ENCODE measurements around the gene PRKD2. TPM values are rescaled to one million over a fixed set of nuclear protein-coding genes. Genes with fewer than 3 reads are reported as not detected.
"Not testable (repeated sequence)": the region's sequence is repeated elsewhere in the genome, so short reads cannot be mapped to it uniquely, and the experiment has no call there.

Gene PRKD2
- total RNA-seq, 1 experiment from 2014 or later = 45.4 TPM

DNA sequence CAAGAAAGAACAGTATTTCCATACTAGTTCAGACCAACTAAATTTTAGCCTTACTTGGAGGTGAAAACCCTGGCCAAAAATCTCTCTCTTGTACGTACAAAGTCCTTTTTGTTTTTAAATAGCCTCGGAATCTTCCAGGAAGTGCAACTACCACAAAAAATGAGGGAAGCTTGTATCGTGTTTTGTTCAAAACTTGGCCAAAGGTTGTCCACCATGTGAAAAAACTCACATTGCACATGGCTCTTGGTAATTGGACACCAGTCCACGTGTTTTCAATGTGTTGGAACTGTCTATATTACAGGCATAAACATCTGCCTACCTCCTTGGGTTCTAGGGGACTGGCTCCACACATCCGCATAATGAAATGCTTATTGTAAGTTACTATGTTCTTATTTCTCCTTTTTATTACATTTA, 44.5 kb upstream of the PRKD2 start:
- no TSS peak for BruUV-seq (replicated peaks)
- ChIA-PET CTCF (interaction anchor here (0.6 kb wide), 1 partner anchor 64 kb away, joined by 5 read pairs; no protein-coding TSS in a partner anchor), POLR2A (no interaction called here)
- no peak for DNase-seq
- no peaks in the 10 kb centered on the region for H3K9me3 Mint-ChIP-seq (ENCODE audit: unreplicated experiment)
- Histone ChIP-seq H3K27me3 (replicated peaks; ENCODE audit: control insufficient read depth, insufficient read depth, low read length) (no peaks in the 10 kb centered on the region), H3K4me3 (ENCODE audit: low read depth, low read length) (no peak overlapping the region), H3K9me3 (no peaks in the 10 kb centered on the region), H3K4me1 (no peaks in the 10 kb centered on the region), H3K36me3 (ENCODE audit: control insufficient read depth, insufficient read depth, low read length) (peaks cover 1% of the 10 kb centered on the region)
- H3K4me1 Mint-ChIP-seq (ENCODE audit: low read depth, unreplicated experiment) = no peaks in the 10 kb centered on the region
- H3K27me3 Mint-ChIP-seq (ENCODE audit: insufficient read depth, unreplicated experiment) = no peaks in the 10 kb centered on the region
- TF ChIP-seq, protein P1, sequence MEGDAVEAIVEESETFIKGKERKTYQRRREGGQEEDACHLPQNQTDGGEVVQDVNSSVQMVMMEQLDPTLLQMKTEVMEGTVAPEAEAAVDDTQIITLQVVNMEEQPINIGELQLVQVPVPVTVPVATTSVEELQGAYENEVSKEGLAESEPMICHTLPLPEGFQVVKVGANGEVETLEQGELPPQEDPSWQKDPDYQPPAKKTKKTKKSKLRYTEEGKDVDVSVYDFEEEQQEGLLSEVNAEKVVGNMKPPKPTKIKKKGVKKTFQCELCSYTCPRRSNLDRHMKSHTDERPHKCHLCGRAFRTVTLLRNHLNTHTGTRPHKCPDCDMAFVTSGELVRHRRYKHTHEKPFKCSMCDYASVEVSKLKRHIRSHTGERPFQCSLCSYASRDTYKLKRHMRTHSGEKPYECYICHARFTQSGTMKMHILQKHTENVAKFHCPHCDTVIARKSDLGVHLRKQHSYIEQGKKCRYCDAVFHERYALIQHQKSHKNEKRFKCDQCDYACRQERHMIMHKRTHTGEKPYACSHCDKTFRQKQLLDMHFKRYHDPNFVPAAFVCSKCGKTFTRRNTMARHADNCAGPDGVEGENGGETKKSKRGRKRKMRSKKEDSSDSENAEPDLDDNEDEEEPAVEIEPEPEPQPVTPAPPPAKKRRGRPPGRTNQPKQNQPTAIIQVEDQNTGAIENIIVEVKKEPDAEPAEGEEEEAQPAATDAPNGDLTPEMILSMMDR (IDR thresholded peaks at IDR 0.05; ENCODE audit: insufficient read depth in 1 of 2, low read depth in 1 of 2, low read length in 1 of 2, severe bottlenecking in 1 of 2, unreplicated experiment in 1 of 2) = no peak
- intact Hi-C loops (cut with micrococcal nuclease; ENCODE audit: unreplicated experiment) = no loop called here
- H3K36me3 Mint-ChIP-seq (ENCODE audit: insufficient read depth, unreplicated experiment) = peaks cover 5% of the 10 kb centered on the region
- no peak overlapping the region for H3K27ac Mint-ChIP-seq (ENCODE audit: unreplicated experiment)
- no peak overlapping the region for H3K4me3 Mint-ChIP-seq (ENCODE audit: unreplicated experiment)

DNA sequence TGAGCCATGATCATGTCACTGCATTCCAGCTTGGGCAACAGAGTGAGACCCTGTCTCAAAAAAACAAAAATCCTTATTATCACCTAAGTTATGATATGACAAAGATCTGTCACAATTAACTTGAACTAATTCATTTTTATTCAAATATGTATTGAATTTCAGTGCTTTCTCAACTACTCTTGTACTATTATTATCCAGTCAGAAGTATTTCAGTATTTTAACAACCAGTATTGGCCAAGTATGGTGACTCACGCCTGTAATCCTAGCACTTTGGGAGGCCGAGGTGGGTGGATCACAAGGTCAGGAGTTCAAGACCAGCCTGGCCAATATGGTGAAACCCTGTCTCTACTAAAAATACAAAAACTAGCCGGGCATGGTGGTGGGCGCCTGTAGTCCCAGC, 44.0 kb upstream of the PRKD2 start:
- H3K4me1 ChIP-seq; CTCF ChIA-PET; H3K4me3 ChIP-seq (ENCODE audit: low read depth, low read length); H3K36me3 Mint-ChIP-seq (ENCODE audit: insufficient read depth, unreplicated experiment); POLR2A ChIA-PET; H3K27ac Mint-ChIP-seq (ENCODE audit: unreplicated experiment); intact Hi-C loops (cut with micrococcal nuclease; ENCODE audit: unreplicated experiment); H3K27me3 ChIP-seq (replicated peaks; ENCODE audit: control insufficient read depth, insufficient read depth, low read length); H3K4me3 Mint-ChIP-seq (ENCODE audit: unreplicated experiment); H3K9me3 ChIP-seq; DNase-seq; H3K27me3 Mint-ChIP-seq (ENCODE audit: insufficient read depth, unreplicated experiment); H3K4me1 Mint-ChIP-seq (ENCODE audit: low read depth, unreplicated experiment); H3K9me3 Mint-ChIP-seq (ENCODE audit: unreplicated experiment); BruUV-seq (replicated peaks); H3K36me3 ChIP-seq (ENCODE audit: control insufficient read depth, insufficient read depth, low read length): not testable (repeated sequence)

DNA sequence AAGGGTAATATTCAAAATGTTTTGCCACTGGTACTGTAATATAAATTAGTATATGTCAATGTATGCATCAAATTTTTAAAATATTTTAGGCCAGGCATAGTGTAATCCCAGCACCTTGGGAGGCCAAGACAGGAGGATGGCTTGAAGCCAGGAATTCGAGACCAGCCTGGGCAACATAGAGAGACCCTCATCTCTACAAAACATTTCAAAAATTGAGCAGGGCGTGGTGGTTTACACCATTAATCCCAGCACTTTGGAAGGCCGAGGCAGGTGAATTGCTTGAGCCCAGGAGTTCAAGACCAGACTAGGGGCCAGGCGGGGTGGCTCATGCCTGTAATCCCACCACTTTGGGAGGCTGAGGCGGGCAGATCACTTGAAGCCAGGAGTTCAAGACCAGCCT, 43.4 kb upstream of the PRKD2 start:
- intact Hi-C loops (cut with micrococcal nuclease; ENCODE audit: unreplicated experiment) = no loop called here
- POLR2A ChIA-PET = no interaction called here
- H3K27me3 Mint-ChIP-seq (ENCODE audit: insufficient read depth, unreplicated experiment) = no peaks in the 10 kb centered on the region
- Histone ChIP-seq H3K4me3 (ENCODE audit: low read depth, low read length) (no peak overlapping the region), H3K36me3 (ENCODE audit: control insufficient read depth, insufficient read depth, low read length) (peaks cover 1% of the 10 kb centered on the region), H3K27me3 (replicated peaks; ENCODE audit: control insufficient read depth, insufficient read depth, low read length) (no peaks in the 10 kb centered on the region), H3K9me3 (no peaks in the 10 kb centered on the region), H3K4me1 (no peaks in the 10 kb centered on the region)
- H3K27ac Mint-ChIP-seq (ENCODE audit: unreplicated experiment) = no peak overlapping the region
- H3K9me3 Mint-ChIP-seq (ENCODE audit: unreplicated experiment) = no peaks in the 10 kb centered on the region
- TF ChIP-seq, protein P1 (IDR thresholded peaks at IDR 0.05; ENCODE audit: insufficient read depth in 1 of 2, low read depth in 1 of 2, low read length in 1 of 2, severe bottlenecking in 1 of 2, unreplicated experiment in 1 of 2) = no peak
- no TSS peak for BruUV-seq (replicated peaks)
- H3K36me3 Mint-ChIP-seq (ENCODE audit: insufficient read depth, unreplicated experiment) = peaks cover 6% of the 10 kb centered on the region
- H3K4me1 Mint-ChIP-seq (ENCODE audit: low read depth, unreplicated experiment) = no peaks in the 10 kb centered on the region
- DNase-seq = no peak
- CTCF ChIA-PET = no interaction called here
- no peak overlapping the region for H3K4me3 Mint-ChIP-seq (ENCODE audit: unreplicated experiment)

DNA sequence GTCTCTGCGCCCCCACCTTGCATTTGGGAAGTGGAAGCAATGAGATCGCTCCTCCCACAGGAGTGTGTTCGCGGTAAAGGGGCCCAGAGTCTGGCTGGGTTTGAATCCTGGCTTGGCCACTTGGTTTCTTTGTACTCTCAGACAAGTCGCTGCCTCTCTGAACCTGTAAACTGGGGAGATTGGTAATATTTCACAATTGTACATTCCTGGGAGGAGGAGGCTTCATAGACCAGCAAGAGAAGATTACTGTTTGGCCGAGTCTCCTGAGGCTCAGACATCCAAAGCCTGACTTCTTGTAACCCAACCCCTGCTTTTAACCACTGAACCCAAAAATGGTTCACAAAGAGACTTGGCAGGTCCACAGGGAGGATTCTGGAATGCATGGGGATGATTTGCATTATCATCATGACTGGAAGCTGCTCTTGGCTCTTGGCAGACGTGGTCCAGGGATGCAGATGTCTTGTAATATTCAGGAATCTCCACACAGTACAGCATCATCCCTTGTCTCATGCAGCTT, 43.0 kb upstream of the PRKD2 start:
- BruUV-seq (replicated peaks) = no TSS peak
- DNase-seq = no peak
- POLR2A ChIA-PET = no interaction called here
- Histone ChIP-seq H3K9me3 (no peaks in the 10 kb centered on the region), H3K27me3 (replicated peaks; ENCODE audit: control insufficient read depth, insufficient read depth, low read length) (no peaks in the 10 kb centered on the region), H3K4me1 (no peaks in the 10 kb centered on the region), H3K36me3 (ENCODE audit: control insufficient read depth, insufficient read depth, low read length) (peaks cover 1% of the 10 kb centered on the region), H3K4me3 (ENCODE audit: low read depth, low read length) (no peak overlapping the region)
- Mint-ChIP-seq H3K9me3 (ENCODE audit: unreplicated experiment) (no peaks in the 10 kb centered on the region), H3K4me3 (ENCODE audit: unreplicated experiment) (no peak overlapping the region), H3K27ac (ENCODE audit: unreplicated experiment) (no peak overlapping the region), H3K27me3 (ENCODE audit: insufficient read depth, unreplicated experiment) (no peaks in the 10 kb centered on the region), H3K4me1 (ENCODE audit: low read depth, unreplicated experiment) (no peaks in the 10 kb centered on the region), H3K36me3 (ENCODE audit: insufficient read depth, unreplicated experiment) (peaks cover 6% of the 10 kb centered on the region)
- intact Hi-C loops (cut with micrococcal nuclease; ENCODE audit: unreplicated experiment) = no loop called here
- TF ChIP-seq, protein P1 (IDR thresholded peaks at IDR 0.05; ENCODE audit: insufficient read depth in 1 of 2, low read depth in 1 of 2, low read length in 1 of 2, severe bottlenecking in 1 of 2, unreplicated experiment in 1 of 2) = no peak
- CTCF ChIA-PET = no interaction called here
